Osteoblast (primary cell): ENCODE measurements around the gene RPEL1. TPM values are rescaled to one million over a fixed set of nuclear protein-coding genes. Genes with fewer than 3 reads are reported as not detected.
"Not testable (repeated sequence)": the region's sequence is repeated elsewhere in the genome, so short reads cannot be mapped to it uniquely, and the experiment has no call there.

Experiments used
- DNase-seq: peaks from one replicate; pipeline ENCODE4 v3.0.0; 2011; ENCODE audit warnings: low spot score, mixed read lengths; ENCODE audit not compliant: insufficient read length; ENCODE audit errors: missing footprints
- H2AFZ ChIP-seq: 2 replicates; pipeline ENCODE4 v1.6.0; 2011; ENCODE audit warnings: mild to moderate bottlenecking, low read length
- H3K27ac ChIP-seq: 2 replicates; pipeline ENCODE4 v1.5.1; 2011; ENCODE audit warnings: mild to moderate bottlenecking, low read depth, low read length, moderate library complexity
- H3K27me3 ChIP-seq: 2 replicates; pipeline ENCODE4 v1.6.0; 2012; ENCODE audit warnings: mild to moderate bottlenecking, control low read depth, inconsistent platforms, low read length, moderate library complexity; ENCODE audit not compliant: insufficient read depth
- H3K36me3 ChIP-seq: 2 replicates; pipeline ENCODE4 v1.5.1; 2011; ENCODE audit warnings: mild to moderate bottlenecking, low read length, control low read depth, moderate library complexity; ENCODE audit not compliant: insufficient read depth
- H3K4me1 ChIP-seq: 2 replicates; pipeline ENCODE4 v1.5.1; 2011; ENCODE audit warnings: mild to moderate bottlenecking, low read length, control low read depth, moderate library complexity; ENCODE audit not compliant: insufficient read depth
- H3K4me2 ChIP-seq: 2 replicates; pipeline ENCODE4 v1.6.0; 2011; ENCODE audit warnings: mild to moderate bottlenecking, low read length; ENCODE audit not compliant: insufficient read depth
- H3K4me3 ChIP-seq: fragments of 200-600 bp; sonication (generic); 3 replicates; pipeline ENCODE4 v1.5.1; 2012; ENCODE audit warnings: mild to moderate bottlenecking, low read length, inconsistent platforms; ENCODE audit not compliant: insufficient read depth
- H3K79me2 ChIP-seq: 2 replicates; pipeline ENCODE4 v1.6.0; 2012; ENCODE audit warnings: mild to moderate bottlenecking, low read length, control low read depth, inconsistent platforms; ENCODE audit not compliant: insufficient read depth
- H3K9me3 ChIP-seq: 2 replicates; pipeline ENCODE4 v1.5.1; 2011; ENCODE audit warnings: low read depth, low read length, control low read depth
- H4K20me1 ChIP-seq: 2 replicates; pipeline ENCODE4 v1.6.0; 2012; ENCODE audit warnings: mild to moderate bottlenecking, low read length, control low read depth; ENCODE audit not compliant: insufficient read depth
- CTCF ChIP-seq: IDR thresholded peaks from 2 replicates; pipeline ENCODE4 v1.5.1; 2011; ENCODE audit warnings: mild to moderate bottlenecking, low read depth, low read length, moderate library complexity; ENCODE audit errors: extremely low read depth
- total RNA-seq: library from RNA; depleted of rRNA; stranded (reverse); fragments of >200 nt; gene quantifications from 2 replicates; pipeline ENCODE4 v1.2.3, GENCODE V29; 2012

Gene RPEL1
- total RNA-seq, 1 donor = 0.36 TPM

- no peaks in the 10 kb centered on the region for H4K20me1 ChIP-seq
- no peaks in the 10 kb centered on the region for H3K27me3 ChIP-seq
- H3K79me2 ChIP-seq = no peaks in the 10 kb centered on the region
- no peaks in the 10 kb centered on the region for H3K36me3 ChIP-seq
- H3K4me3 ChIP-seq = no peak overlapping the region
- H2AFZ ChIP-seq = no peak overlapping the region
- no peak overlapping the region for H3K27ac ChIP-seq
- no peak for TF ChIP-seq CTCF
- no peak for DNase-seq
- no peaks in the 10 kb centered on the region for H3K4me1 ChIP-seq
- no peak overlapping the region for H3K4me2 ChIP-seq
- no peaks in the 10 kb centered on the region for H3K9me3 ChIP-seq
These were observed 41.1 kb upstream of the RPEL1 start for GRCh38 chr10:103204353-103205255.

- not testable (repeated sequence) for H3K27me3 ChIP-seq, H4K20me1 ChIP-seq, H2AFZ ChIP-seq, H3K4me2 ChIP-seq, H3K4me3 ChIP-seq, H3K4me1 ChIP-seq, DNase-seq, H3K27ac ChIP-seq, H3K79me2 ChIP-seq, H3K9me3 ChIP-seq, H3K36me3 ChIP-seq
These were observed 40.3 kb upstream of the RPEL1 start for GRCh38 chr10:103205401-103205800.

- not testable (repeated sequence) for H3K36me3 ChIP-seq, H2AFZ ChIP-seq, H3K27ac ChIP-seq, H4K20me1 ChIP-seq, H3K79me2 ChIP-seq, DNase-seq, H3K4me3 ChIP-seq, H3K27me3 ChIP-seq, H3K4me2 ChIP-seq, H3K4me1 ChIP-seq, H3K9me3 ChIP-seq
These were observed 39.0 kb upstream of the RPEL1 start for GRCh38 chr10:103206715-103207114.

GRCh38 chr10:103207141-103207540 is 38.5 kb upstream of the RPEL1 start:
- no peaks in the 10 kb centered on the region for H3K36me3 ChIP-seq
- no peaks in the 10 kb centered on the region for H3K4me1 ChIP-seq
- no peak overlapping the region for H3K4me2 ChIP-seq
- H3K79me2 ChIP-seq = no peaks in the 10 kb centered on the region
- H3K4me3 ChIP-seq = no peak overlapping the region
- no peaks in the 10 kb centered on the region for H3K27me3 ChIP-seq
- H4K20me1 ChIP-seq = no peaks in the 10 kb centered on the region
- DNase-seq = no peak
- TF ChIP-seq CTCF = no peak
- no peaks in the 10 kb centered on the region for H3K9me3 ChIP-seq
- no peak overlapping the region for H3K27ac ChIP-seq
- no peak overlapping the region for H2AFZ ChIP-seq

- H4K20me1 ChIP-seq, H3K4me3 ChIP-seq, H3K79me2 ChIP-seq, H3K27me3 ChIP-seq, H3K4me2 ChIP-seq, H3K36me3 ChIP-seq, H3K4me1 ChIP-seq, DNase-seq, H3K9me3 ChIP-seq, H3K27ac ChIP-seq, H2AFZ ChIP-seq: not testable (repeated sequence)
These were observed 38.0 kb upstream of the RPEL1 start for GRCh38 chr10:103207643-103208042.

GRCh38 chr10:103210262-103210661 is 35.4 kb upstream of the RPEL1 start:
- H3K4me1 ChIP-seq, H2AFZ ChIP-seq, H3K27ac ChIP-seq, H3K4me2 ChIP-seq, H3K27me3 ChIP-seq, H3K36me3 ChIP-seq, DNase-seq, H3K4me3 ChIP-seq, H3K79me2 ChIP-seq, H3K9me3 ChIP-seq, H4K20me1 ChIP-seq: not testable (repeated sequence)
